Measurements from ENCODE around the gene MRPS5.

MRPS5 gene

DNA sequence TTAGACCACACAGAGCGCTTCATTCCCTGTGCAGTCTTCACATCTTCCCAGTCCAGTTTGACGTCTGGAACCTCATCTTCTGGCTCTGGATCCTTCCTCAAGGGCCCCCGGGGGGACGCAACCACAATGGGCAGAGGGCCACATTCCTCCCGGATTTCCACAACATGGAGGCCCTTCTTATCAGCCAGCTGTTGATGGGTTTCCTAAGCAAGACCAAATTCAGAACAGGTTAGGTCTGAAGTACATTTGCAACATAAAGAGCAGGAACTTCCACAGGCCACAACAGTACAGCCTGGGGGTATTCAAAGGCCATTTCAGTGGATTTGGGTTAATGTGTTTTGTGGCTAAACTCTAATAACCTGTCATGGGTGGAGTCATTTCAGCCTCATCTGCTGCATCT lies 34.2 kb downstream of the MRPS5 start:
- DNase-seq = no peak

DNA sequence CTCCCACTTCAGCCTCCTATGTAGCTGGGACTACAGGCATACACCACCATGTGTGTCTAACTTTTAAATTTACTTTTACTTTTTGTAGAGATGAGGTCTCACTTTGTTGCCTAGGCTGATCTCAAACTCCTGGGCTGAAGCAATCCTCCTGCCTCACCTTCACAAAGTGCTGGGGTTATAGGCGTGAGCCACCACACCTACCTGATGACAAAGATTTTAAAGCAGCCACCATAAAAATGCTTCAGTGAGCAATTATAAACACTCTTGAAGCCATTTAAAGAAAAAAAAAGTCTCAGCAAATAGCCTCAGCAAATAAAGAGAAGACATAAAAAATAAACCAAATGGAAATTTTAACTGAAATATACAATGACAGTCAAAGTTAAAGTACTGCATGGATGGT lies 35.6 kb downstream of the MRPS5 start:
- no peak for DNase-seq

DNA sequence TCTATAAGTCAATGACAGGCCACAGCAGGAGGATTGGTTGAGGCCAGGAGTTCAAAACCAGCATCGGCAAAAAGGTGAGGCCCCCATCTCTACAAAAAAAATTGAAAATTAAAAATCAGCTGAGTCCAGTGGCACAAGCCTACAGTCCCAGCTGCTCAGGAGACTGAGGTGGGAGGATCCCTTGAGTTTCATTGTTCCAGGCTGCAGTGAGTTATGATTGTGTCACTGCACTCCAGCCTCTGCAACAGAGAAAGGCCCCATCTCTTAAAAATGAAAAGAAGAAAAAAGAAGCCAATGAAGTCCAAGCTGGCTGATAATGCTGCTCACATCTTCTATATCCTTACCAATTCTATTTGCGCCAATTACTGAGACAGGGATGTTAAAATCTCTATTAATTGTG lies 39.1 kb downstream of the MRPS5 start:
- no peak for DNase-seq

DNA sequence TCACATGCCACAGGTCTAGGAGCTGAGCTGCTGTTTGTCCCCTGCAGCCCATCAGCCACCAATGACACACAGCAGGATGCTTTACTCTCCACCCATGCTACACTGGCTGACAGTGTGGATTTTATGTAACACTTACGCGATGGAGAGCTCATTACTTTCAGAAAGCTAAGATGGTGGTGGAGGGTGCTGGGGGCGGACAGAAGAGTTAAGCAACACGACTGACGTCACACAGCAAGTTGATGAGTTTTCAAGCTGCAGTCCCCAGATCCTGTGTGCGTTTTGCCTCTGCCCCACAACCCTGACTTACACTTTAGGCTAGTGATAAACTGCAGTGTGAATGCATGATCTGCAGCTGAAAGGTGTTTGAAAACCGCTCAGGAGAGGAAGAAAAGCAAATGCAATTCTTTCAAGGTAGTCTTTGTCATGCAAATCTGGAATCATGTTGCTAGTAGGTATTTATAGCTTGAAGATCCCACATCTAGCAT lies 42.4 kb downstream of the MRPS5 start:
- no peak for DNase-seq

DNA sequence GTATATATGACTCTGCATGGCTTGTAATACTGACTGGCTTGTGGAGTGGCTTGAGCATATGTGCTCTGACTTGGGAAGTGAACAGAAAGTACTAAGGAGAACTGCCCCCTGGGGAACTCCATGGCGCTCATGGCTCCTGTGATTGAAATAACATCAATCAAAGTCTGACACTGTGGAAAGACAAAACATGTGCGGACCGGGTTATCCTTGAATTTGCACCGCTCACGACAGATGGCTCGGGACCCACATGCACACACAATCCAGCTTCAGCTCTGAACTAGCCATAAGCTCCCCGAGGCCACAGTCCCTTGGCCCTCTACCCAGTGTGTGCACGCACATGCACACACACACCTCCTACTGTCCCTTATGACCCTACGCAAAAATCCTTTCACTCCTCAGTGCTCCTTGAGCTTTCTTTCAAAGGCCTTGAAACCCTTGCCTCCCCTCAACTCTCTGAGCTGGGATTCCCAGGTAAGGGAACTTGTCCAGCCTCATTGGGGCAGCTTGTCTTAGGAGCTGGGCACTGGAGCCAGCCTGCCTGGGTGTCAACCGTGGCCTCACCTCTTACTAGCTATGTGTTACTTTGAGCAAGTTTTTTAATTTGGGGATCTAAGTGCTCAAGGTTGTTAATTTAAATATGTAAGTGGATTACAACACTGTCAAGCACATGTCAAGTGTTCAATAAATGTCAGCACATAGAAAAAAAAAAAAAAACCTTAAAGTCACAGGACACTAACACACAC lies 43.6 kb downstream of the MRPS5 start:
- DNase-seq = no peak

DNA sequence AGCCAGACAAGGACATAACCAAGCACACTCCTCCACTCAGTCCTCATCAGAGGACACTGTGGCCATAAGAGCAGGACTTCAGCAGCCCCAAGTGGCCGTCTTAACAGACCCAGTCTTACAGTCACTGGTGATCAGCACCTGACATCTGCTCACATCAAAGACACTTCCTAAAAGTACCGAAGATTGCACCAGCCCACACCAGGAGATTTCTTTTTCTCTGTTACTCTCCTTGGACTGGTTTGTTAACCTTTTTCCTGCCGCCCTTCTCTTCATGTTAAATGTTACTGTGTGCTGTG lies 44.1 kb downstream of the MRPS5 start:
- DNase-seq = no peak

DNA sequence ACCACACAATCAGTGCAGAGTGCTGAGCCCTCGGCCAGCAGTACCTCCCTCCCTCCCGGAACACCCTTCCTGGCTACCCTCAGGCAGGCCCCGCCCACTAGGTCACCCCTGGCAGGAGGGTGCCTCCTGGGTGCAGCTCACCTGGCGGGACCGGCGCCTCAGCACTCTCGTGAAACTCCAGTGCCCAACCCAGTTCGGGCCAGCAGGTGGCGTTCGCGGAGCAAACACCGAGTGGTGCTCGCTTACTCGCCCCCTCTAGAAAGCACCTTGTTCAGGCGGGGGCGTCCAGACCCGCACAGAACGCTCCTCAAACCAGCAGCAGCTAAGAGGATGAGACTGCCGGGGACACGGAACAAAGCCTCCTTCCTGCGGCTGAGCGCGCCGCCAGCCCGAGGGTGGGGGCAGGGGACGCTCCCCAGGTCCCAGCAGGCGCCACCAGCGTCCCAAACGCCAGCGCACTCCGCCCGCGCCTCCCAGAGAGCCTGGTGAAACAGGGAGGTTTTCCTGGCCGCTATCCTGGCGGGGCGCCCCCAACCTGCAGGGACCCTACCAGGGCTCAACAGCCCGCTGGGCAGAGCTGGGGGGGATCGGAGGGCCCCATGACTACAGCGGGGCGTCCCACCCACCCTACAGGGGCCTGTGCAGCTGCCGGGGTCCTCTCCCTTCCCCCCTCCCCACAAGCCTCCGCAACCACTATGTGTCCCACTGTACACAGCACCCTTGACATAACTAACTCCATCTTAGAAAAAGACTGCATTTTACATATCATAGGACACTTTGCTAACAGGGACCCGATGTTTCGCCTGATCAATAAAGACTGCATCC lies 44.7 kb downstream of the MRPS5 start:
- peak; percentile 92 to 93 for DNase-seq

DNA sequence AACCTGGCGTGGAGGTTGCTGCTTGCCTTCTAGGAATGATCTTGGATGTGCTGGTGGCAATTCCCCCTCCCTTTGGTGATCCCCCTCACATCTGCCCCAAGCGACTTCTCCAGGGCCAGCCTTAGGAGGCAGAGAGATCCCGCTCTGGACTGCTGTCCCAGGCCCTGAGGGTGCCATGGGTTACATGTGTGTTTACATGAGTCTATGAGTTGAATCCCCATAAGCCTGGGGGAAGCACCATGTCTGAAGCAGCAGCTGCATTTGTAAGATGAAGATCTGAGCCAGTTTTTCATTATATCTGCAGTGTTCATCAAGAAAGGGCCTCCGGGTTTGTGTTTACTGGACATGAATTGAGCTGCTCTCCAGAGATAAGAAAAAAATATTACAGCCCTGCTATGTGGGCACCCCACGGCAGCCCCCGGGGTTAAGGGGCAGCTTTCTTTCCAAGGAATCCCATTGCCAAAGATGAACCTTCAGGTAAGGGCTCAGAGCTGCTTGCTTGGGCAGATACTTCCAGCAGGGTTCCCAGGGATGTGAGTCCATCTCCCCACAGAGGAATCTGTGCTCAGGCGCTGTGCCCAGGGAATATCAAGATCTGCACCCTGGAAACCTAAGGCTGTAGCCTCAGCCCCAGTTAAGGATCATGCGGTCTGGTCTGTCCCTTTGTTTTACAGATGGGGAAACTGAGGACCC lies 46.0 kb downstream of the MRPS5 start:
- DNase-seq = peak in 1 of 2 donors; percentile 31

DNA sequence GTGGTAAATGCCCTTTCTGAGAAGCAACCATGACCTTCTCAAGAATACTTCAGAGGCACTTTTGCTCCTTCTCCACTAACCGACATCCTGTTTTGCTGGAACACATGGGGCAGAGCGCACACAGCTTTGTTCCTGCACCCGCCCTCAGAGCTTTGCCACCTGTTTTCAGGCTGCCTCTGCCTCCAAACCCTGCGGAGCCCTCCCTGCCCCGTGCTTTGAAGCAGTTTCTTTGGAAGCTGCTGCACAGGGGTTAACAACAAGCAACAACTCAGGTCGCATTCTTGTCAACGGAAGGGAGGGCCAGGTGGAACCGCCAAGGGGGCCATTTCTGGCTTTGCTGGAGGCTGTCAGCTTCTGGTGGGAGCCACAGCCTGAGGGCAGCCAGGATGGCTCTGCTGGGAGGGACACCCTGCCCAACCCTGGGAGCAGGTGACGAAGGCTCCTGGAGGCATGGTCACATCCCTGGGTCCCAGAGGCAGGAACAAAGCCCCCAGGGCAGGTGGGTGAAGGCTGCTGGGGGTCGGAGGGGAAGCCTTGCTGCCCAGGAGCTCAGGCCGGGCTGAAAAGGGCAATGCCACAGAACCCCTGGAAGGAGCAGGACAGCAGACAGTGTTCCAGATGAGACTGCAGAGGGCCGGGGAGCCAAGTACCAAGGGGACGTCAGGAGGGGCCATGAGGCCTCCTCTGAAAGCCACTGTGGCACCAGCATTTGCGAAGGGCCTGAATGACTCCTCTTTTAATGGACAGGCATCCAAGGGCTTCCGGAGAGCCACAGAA lies 46.8 kb downstream of the MRPS5 start:
- peak; percentile 91 to 92 for DNase-seq

DNA sequence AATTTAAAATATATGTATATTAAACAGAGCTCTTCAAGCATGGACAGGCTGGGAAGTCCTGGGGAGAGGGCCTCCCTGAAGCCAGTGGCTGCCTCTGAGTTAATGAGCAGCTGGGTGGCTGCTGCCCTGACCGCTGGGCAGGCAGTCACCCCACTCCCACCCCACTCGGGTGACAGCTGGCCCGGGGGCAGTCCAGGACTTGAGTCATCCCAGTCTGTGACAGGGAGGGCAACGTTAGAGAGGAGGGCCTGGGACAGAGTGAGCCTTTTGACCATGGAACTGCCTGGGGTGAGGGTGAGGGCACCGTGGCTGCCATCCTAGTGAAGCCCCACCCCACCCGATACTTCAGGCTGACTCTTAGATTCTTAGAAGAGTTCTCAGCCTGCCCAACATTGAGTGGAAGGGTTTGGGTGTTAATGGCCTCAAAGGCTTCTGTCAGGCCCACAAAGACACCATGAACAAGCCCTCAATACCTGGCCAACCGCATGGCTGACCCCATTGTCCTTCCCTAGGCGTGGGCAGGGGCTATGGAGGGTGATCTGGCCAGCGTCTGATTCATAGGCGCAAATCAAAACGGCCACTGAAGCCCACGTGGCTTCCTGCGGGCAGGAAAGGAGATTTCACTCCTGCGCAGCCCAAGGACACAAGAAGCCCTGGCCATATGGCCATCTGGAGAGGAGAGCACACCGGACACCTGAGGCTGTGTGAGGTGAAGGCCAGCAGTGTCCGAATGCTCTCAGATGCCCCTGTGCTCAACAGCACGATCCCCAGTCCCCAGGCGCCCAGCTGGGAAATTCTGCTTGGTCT lies 47.5 kb downstream of the MRPS5 start:
- DNase-seq = peak in 1 of 2 donors; percentile 35

DNA sequence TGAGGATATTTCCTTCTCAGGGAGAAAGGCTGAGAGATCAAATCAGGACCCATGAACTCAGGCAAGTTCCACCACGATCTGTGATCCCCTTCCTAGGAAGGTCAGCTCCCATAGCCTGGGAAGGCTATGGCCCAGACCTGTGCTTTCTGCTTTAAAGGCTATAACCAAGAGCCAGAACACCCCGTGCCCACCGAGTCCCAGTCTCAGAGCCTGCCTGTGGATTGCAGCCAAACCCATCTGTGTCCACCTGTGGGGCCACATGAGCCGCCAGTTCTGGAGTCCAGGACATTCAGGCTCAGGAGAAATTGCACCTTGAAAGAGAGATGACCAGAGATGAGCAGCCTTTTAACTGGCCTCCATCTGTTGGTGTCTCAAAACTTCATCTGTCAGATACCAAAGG lies 49.2 kb downstream of the MRPS5 start:
- no peak for DNase-seq

DNA sequence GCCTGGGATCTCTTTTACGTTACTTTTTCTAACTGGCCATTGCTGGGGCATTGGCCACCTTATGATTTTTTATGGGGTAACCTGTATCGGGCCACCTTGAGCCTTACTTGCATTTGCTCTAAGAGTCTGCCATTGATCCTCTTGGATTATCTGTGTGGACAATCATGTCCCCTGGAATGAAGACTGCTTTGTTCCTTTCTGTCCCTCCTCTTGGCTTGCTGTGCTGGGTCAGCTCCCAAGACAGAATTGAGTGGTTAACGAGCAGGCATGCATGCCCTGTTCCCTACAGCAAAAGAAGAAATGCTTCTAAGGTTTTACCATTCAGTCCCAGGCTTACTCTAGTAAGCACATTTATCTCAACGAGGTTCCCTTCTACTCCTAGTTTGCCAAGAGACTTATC lies 49.8 kb downstream of the MRPS5 start:
- DNase-seq = no peak

DNA sequence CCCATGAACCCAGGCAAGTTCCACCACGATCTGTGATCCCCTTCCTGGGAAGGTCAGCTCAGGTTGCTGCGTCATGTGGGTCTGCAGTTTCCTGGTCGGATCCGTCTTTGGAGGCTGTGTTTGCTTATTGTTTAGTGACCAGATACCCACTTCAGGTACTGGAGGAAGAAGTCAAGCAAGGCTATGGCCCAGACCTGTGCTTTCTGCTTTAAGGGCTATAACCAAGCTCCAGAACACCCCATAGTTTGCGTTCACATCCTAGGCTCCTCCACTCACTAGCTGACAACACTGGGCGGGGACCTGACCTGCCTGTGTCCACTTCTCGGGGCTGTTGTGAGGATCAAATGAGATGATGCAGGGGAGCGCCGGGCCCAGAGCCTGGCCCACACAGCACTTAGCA lies 52.1 kb downstream of the MRPS5 start:
- no peak for DNase-seq

DNA sequence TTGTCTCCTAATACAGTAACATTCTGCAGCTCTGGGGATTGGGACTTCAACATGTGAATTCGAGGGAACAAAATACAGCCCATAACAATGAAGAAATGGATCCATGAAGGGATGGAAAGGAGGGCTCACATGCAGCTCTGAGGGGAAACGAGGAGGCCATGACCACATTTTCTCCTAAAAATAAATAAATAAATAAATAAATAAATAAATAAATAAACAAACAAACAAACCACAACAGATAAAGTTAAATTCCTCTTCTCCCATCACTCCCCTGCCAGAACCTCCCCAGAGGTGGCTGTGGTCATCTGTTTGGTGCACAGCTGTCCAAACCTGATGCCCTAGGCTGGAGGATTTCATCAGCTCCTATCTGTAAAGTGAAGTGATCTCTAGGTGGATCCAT lies 53.4 kb downstream of the MRPS5 start:
- DNase-seq = no peak

DNA sequence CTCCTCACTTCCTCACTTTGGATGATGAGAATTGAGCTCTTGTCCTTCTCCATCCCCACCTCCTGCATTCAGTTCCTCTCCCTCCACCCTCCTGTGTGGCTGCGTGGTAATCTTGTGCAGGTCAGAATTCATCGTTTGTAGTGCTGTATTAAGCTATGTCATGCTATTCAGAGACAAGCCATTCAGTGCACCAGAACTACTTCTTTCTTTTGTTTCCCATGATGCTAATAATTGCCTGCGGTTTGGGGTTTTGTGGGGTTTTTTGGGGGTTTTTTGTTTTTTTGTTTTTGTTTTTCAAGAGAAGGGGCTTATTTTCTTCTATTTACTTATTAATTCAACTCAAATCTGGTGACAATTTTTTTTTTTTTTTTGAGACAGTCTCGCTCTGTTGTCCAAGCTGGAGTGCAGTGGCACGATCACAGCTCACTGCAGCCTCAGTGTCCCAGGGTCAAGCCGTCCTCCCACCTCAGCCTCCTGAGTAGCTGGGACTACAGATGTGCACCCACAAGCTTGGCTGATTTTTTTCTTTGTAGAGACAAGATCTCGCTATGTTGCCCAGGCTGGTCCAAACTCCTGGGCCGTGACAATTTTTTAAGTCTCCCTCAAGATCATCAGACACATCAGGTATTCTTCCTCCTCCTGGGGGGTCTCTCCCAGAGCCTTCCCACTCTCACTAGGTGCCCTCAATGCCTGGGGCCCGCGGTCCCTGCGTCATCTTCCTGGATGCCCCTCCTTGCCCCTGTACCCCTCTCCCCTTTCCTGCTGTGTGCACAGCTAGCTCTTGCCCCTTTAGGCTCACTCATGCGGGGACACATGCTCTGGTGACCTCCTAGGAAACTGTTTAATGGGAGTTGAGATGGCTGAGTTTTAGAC lies 58.3 kb downstream of the MRPS5 start:
- DNase-seq = no peak

DNA sequence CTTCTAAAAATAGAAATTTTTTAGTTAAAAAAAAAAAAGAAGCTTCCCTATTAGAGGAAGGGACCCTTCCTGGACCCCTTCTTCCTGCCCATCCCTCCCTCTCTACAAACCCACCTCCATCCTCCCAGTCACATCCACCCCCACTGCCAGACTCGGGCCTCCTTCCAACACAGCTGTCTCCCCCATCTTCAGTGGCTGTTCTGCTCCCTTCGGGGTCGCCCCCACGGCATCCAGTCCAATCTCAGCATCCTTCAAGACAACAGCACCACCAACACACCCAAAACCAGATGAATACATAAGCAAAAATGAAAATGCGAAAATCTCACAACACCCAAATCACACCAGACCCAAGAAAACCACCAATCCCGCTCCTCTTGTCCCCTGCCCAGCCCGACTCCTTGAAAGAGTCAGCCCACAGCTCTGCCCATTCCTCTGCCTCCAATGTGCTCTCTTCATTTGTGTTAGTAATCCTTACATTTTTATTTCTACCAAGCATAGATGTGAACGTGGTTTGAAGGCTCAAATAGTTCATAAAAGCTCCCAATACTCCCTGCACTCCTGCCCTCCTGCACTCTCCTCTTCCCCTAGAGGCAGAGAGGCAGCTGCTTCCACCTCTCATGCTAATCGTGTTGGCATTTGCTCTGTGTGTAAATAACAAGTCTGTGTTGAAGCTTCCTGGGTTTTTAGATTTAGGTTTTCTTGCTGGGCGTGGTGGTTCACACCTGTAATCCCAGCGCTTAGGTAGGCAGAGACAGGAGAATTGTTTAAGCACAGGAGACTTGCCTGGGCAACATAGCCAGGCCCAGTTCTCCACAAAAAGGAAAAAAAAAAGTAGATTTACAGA lies 59.1 kb downstream of the MRPS5 start:
- DNase-seq = peak in 1 of 2 donors; percentile 7

DNA sequence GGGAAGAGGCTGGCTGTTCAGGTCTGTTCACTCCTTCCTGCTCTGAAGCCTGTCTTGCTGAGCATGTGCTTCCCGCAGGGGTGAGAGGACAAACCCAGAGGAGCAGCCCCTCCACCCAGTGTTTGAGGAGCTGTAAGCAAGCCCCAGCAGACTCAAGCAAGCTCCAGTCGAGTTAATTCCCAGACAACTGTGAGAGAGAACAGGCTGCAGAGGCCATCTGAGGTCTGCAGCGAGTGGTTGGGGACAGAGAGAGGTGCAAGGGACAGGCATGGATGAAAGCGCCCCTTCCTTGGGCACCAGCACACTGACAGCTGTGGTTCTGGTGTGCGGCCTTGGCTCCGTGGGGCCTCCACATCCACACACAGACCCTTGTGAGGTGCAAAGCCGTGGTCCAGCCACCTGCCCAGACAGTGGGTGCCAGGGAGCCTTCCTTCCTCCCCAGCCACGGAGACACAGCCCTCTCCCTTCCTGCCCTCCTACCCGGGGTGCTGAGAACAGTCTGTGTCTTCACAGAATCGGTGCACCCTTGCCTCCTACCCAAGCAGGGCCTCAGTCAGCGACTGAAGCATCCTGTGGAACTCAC lies 59.9 kb downstream of the MRPS5 start:
- peak in 1 of 2 donors; percentile 10 for DNase-seq

DNA sequence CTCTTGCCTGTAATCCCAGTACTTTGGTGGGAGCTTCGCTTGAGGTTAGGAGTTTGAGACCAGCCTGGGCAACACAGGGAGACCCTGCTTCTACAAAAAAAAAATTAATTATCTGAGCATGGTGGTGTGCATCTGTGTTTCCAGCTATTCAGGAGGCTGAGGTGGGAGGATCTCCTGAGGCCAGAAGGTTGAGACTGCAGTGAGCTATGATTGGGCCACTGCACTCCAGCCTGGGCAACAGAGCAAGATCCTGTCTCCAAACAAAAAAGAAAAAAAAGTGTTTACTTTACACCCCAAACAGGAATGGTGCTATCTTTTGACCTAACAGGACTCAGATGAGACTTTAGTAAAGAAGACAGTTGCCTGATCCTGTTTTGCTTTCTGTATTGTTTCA lies 60.5 kb downstream of the MRPS5 start:
- DNase-seq = peak in 1 of 2 donors; percentile 3

DNA sequence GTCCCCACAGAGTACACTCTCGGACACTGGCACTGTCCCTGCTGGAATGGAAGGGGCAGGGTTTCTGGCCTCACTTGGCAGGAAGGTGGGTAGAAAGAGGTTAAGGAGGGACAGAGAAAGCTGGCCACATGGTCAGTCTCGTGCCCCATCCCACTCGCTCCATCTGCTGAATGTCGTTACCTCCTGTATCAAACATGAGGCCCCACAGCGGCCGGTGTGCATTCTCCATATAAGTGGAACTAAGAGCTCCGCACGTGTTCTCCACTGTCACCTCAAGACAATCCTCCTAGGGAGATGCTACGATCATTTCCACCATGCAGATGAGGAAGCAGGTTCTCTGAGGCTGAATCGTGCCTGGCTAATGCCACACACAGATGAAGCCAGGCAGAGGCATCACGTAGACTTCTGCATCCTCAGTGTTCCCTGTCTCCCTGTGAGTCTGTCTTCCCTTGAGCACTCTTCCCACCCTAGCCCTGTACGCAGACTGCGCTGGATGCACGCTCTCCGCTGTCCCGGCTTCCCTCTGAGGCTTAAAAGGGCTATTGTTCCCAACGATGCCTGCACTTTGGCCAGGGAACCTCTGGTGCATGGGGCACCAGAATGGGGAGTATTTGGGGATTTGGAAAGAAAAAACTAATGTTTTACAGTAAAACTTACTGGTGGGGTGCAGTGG lies 61.0 kb downstream of the MRPS5 start:
- peak in 1 of 2 donors; percentile 1 for DNase-seq
